Non-pigmented ciliary epithelial cell (primary cell): ENCODE measurements around the gene CHD1L.
"Not testable (repeated sequence)": the region's sequence is repeated elsewhere in the genome, so short reads cannot be mapped to it uniquely, and the experiment has no call there.

ENCODE experiments used
- DNase-seq: peaks from one replicate; pipeline ENCODE4 v3.0.0-alpha.2; 2010; ENCODE audit warnings: low read depth

CHD1L gene

GRCh38 chr1:147242449-147243227 is at the start of gene CHD1L:
Gene CHD1L (plus strand): TSS chr1:147242684. CDS start chr1:147242704, 20 bp downstream.
- peak; percentile 85 for DNase-seq

- not testable (repeated sequence) for DNase-seq
Observed at GRCh38 chr1:147197324-147197723, 45.2 kb upstream of the CHD1L start.

- no peak for DNase-seq
Observed at GRCh38 chr1:147201276-147201675, 41.2 kb upstream of the CHD1L start.

- no peak for DNase-seq
Observed at GRCh38 chr1:147201786-147202185, 40.7 kb upstream of the CHD1L start.

- DNase-seq, result no peak
Observed at GRCh38 chr1:147202576-147202975, 39.9 kb upstream of the CHD1L start.

- no peak for DNase-seq
Observed at GRCh38 chr1:147204080-147204479, 38.4 kb upstream of the CHD1L start.

- DNase-seq, result no peak
Observed at GRCh38 chr1:147207192-147207591, 35.3 kb upstream of the CHD1L start.

GRCh38 chr1:147208619-147209018 is 33.9 kb upstream of the CHD1L start:
- DNase-seq, result no peak

- no peak for DNase-seq
Observed at GRCh38 chr1:147209825-147210821, 32.4 kb upstream of the CHD1L start.

GRCh38 chr1:147210987-147211386 is 31.5 kb upstream of the CHD1L start:
- DNase-seq, result no peak

- DNase-seq, result no peak
Observed at GRCh38 chr1:147211577-147211976, 30.9 kb upstream of the CHD1L start.

GRCh38 chr1:147213271-147213670 is 29.2 kb upstream of the CHD1L start:
- DNase-seq, result no peak

GRCh38 chr1:147214325-147214724 is 28.2 kb upstream of the CHD1L start:
- no peak for DNase-seq

- no peak for DNase-seq
Observed at GRCh38 chr1:147214842-147215539, 27.5 kb upstream of the CHD1L start.

GRCh38 chr1:147215540-147215916 is 27.0 kb upstream of the CHD1L start:
- DNase-seq, result no peak

GRCh38 chr1:147216124-147216523 is 26.4 kb upstream of the CHD1L start:
- no peak for DNase-seq

- DNase-seq, result no peak
Observed at GRCh38 chr1:147217141-147217540, 25.3 kb upstream of the CHD1L start.

- no peak for DNase-seq
Observed at GRCh38 chr1:147218606-147219005, 23.9 kb upstream of the CHD1L start.

- DNase-seq, result no peak
Observed at GRCh38 chr1:147223740-147224615, 18.5 kb upstream of the CHD1L start.

GRCh38 chr1:147225193-147225730 is 17.2 kb upstream of the CHD1L start, which contains the start of gene FMO5:
Gene FMO5 (minus strand): TSS chr1:147225339. CDS start chr1:147225029, 310 bp downstream.
- no peak for DNase-seq

GRCh38 chr1:147231032-147231431 is 11.5 kb upstream of the CHD1L start:
- not testable (repeated sequence) for DNase-seq
